Ovary (tissue), 9 donors: ENCODE data around the gene TNIK. TPM values are rescaled to one million over a fixed set of nuclear protein-coding genes. Genes with fewer than 3 reads are reported as not detected.

Source experiments
- DNase-seq, 5 donors: peaks; one replicate each; pipeline ENCODE4 v3.0.0-alpha.2; 2019 to 2020
- H3K27ac ChIP-seq, 2 donors: fragments of 200-600 bp; one replicate each; pipeline versions ENCODE4 v1.5.1 to v1.8.0; 2019 to 2022
- H3K27me3 ChIP-seq: fragments of 200-600 bp; one replicate; pipeline ENCODE4 v1.8.0; 2022
- H3K36me3 ChIP-seq: fragments of 200-600 bp; sonication (generic); one replicate; pipeline ENCODE4 v1.5.1; 2019
- H3K4me1 ChIP-seq: one replicate; pipeline ENCODE4 v1.8.1; 2013; ENCODE audit warnings: mild to moderate bottlenecking, moderate library complexity; ENCODE audit not compliant: insufficient read depth
- H3K4me3 ChIP-seq: fragments of 200-600 bp; sonication (generic); one replicate; pipeline ENCODE4 v1.5.1; 2017
- H3K9me3 ChIP-seq, 2 donors: fragments of 200-600 bp in 1 of 2; sonication (generic) in 1 of 2; one replicate each; pipeline versions ENCODE4 v1.5.1 to v1.8.1; 2013 to 2019; ENCODE audit warnings: mild to moderate bottlenecking in 1 of 2, moderate library complexity in 1 of 2
- EP300 ChIP-seq: sonication (generic); formaldehyde crosslinking; IDR thresholded peaks from one replicate; pipeline ENCODE4 v1.6.1; 2017; ENCODE audit warnings: antibody characterized with exemption
- POLR2A ChIP-seq: fragments of 450-650 bp; IDR thresholded peaks from one replicate; pipeline ENCODE4 v1.6.1; 2017; ENCODE audit warnings: antibody characterized with exemption, mild to moderate bottlenecking, moderate library complexity
- WGBS, 3 donors: extraction: QIAGEN DNeasy Blood & Tissue Kit in 1 of 3; methylation state at CpG; one replicate each; pipeline versions ENCODE4 v1.1.5 to v1.1.7; 2013 to 2017; 5-methylcytosine and 5-hydroxymethylcytosine counted together
- intact Hi-C, 4 donors: fragments of 100-400 bp; cut with DNase I; formaldehyde crosslinking; loops; one replicate each; pipeline versions ENCODE4 v1.11.0 to v1.15.1; 2022 to 2023
- polyA plus RNA-seq, 2 donors: library from polyadenylated mRNA; stranded (reverse); fragments of 200-250 nt in 1 of 2; fragments of 350-450 nt in 1 of 2; fragmentation: Illumina TruSeq in 1 of 2; extraction: RNeasy Lipid Tissue Mini Kit (QIAGEN cat#74804) in 1 of 2; gene quantifications; one replicate each; pipeline ENCODE4 v1.2.3, GENCODE V29; 2013 to 2014
- total RNA-seq, 7 donors: library from RNA; depleted of rRNA in 2 of 7; stranded (reverse); fragments of >200 nt in 2 of 7; fragmentation: NEBNext Ultra II Directional in 3 of 7; extraction: Animal tissue kit (Norgen Biotek cat#: 25700) in 3 of 7; gene quantifications; one replicate each; pipeline versions ENCODE4 v1.1.0 to v1.2.4, GENCODE V29; 2016 to 2023
- TF ChIP-seq, protein P1 (sequence below), 3 donors: fragments of 450-650 bp in 2 of 3; fragments of 200-600 bp in 1 of 3; IDR thresholded peaks; one replicate each; pipeline versions ENCODE4 v1.5.1 to v1.8.0; 2016 to 2022; ENCODE audit warnings: antibody characterized with exemption in 3 of 3, mild to moderate bottlenecking in 1 of 3
- donor health status: DM: no; HTN: no; CAD: no; lungs with moderate emphysema.
- donor health status: DM: no; HTN: no; CAD: no.
- donor health status: Bipolar disorder and iron deficiency.
- donor health status: DM: yes; HTN: yes; CAD: no.
- donor health status: DM: no; HTN: no; CAD: no.
- donor health status: DM: yes; HTN: yes; CAD: no.

TNIK gene
- total and polyA plus RNA-seq, 9 donors: 1.1 to 9.5 (median 4.5) TPM

- Histone ChIP-seq H3K27ac (no peak overlapping the region), H3K36me3 (no peaks in the 10 kb centered on the region), H3K4me3 (no peak overlapping the region), H3K4me1 (no peaks in the 10 kb centered on the region), H3K27me3 (no peaks in the 10 kb centered on the region), H3K9me3 (no peaks in the 10 kb centered on the region)
- TF ChIP-seq, protein P1, sequence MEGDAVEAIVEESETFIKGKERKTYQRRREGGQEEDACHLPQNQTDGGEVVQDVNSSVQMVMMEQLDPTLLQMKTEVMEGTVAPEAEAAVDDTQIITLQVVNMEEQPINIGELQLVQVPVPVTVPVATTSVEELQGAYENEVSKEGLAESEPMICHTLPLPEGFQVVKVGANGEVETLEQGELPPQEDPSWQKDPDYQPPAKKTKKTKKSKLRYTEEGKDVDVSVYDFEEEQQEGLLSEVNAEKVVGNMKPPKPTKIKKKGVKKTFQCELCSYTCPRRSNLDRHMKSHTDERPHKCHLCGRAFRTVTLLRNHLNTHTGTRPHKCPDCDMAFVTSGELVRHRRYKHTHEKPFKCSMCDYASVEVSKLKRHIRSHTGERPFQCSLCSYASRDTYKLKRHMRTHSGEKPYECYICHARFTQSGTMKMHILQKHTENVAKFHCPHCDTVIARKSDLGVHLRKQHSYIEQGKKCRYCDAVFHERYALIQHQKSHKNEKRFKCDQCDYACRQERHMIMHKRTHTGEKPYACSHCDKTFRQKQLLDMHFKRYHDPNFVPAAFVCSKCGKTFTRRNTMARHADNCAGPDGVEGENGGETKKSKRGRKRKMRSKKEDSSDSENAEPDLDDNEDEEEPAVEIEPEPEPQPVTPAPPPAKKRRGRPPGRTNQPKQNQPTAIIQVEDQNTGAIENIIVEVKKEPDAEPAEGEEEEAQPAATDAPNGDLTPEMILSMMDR (IDR thresholded peaks at IDR 0.05): no peak
- TF ChIP-seq POLR2A (no peak), EP300 (no peak)
- no peak for DNase-seq
- intact Hi-C loops: no loop called here
- WGBS, 3 donors: 88 to 97% (median 90%) methylated on average over 2 of the region's 2 CpGs
Measured at GRCh38 chr3:171505822-171506333, 45.7 kb upstream of the TNIK start.

- no peaks in the 10 kb centered on the region for H3K36me3 ChIP-seq
- intact Hi-C loops: no loop called here
- H3K4me3 ChIP-seq: no peak overlapping the region
- H3K4me1 ChIP-seq: no peaks in the 10 kb centered on the region
- no peak for DNase-seq
- H3K27ac ChIP-seq: no peak overlapping the region
- H3K27me3 ChIP-seq: no peaks in the 10 kb centered on the region
- WGBS, 3 donors: 49 to 97% (median 49%) methylated on average over 2 of the region's 2 CpGs
- TF ChIP-seq, protein P1 (IDR thresholded peaks at IDR 0.05): no peak
- TF ChIP-seq EP300: no peak
- no peak for TF ChIP-seq POLR2A
- no peaks in the 10 kb centered on the region for H3K9me3 ChIP-seq
Measured at GRCh38 chr3:171504376-171504775, 44.2 kb upstream of the TNIK start.

DNA sequence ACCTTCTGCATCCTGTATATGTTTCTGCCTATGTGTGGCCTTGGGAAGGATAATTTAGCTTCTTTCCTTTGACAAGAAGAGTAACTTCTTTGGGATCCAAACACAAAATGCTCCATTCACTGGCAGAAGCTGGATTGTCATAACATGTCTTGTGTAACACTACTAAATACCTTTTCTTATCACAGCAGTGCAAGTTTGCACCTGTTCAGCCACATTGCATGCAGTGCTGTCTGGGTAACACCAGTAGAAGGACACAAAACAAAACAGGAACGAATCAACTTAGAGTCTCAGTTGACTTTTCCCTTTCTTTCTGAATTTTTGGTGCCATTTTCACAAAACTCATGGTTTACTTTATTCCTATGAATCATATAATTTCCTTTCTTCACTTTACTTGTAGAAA, 43.6 kb upstream of the TNIK start:
- intact Hi-C loops: no loop called here
- WGBS, 3 donors: 55 to 70% (median 60%) methylated on average over 1 of the region's 1 CpG
- no peak overlapping the region for H3K4me3 ChIP-seq
- H3K27ac ChIP-seq: no peak overlapping the region
- DNase-seq: no peak
- no peaks in the 10 kb centered on the region for H3K27me3 ChIP-seq
- no peaks in the 10 kb centered on the region for H3K4me1 ChIP-seq
- no peak for TF ChIP-seq POLR2A
- no peak for TF ChIP-seq EP300
- TF ChIP-seq, protein P1 (IDR thresholded peaks at IDR 0.05): no peak
- no peaks in the 10 kb centered on the region for H3K9me3 ChIP-seq
- H3K36me3 ChIP-seq: no peaks in the 10 kb centered on the region

GRCh38 chr3:171498921-171499320, 38.7 kb upstream of the TNIK start:
- no peak overlapping the region for H3K4me3 ChIP-seq
- H3K9me3 ChIP-seq: no peaks in the 10 kb centered on the region
- no peak for TF ChIP-seq EP300
- TF ChIP-seq, protein P1 (IDR thresholded peaks at IDR 0.05): no peak
- no peak for TF ChIP-seq POLR2A
- H3K36me3 ChIP-seq: no peaks in the 10 kb centered on the region
- DNase-seq: no peak
- no peak overlapping the region for H3K27ac ChIP-seq
- intact Hi-C loops: no loop called here
- no peaks in the 10 kb centered on the region for H3K27me3 ChIP-seq
- H3K4me1 ChIP-seq: no peaks in the 10 kb centered on the region
- WGBS, 3 donors: 65 to 82% (median 75%) methylated on average over 1 of the region's 1 CpG
